Astrocyte of the hippocampus (primary cell): ENCODE measurements around the gene KIF18B.
A peak's percentile ranks its signal among the peaks of the same experiment; 100 is the strongest.

Source experiments
- DNase-seq: peaks from one replicate; pipeline ENCODE4 v3.0.0; 2011; ENCODE audit warnings: low read depth, low spot score

KIF18B gene

GRCh38 chr17:44919885-44920564 is 27.5 kb downstream of the KIF18B start:
- DNase-seq: peak; percentile 91

GRCh38 chr17:44919411-44919810 is 28.2 kb downstream of the KIF18B start:
- no peak for DNase-seq

GRCh38 chr17:44918006-44918405 is 29.6 kb downstream of the KIF18B start:
- DNase-seq: no peak

- no peak for DNase-seq
Measured at GRCh38 chr17:44917456-44917855, 30.1 kb downstream of the KIF18B start.

GRCh38 chr17:44916781-44917241 is 30.8 kb downstream of the KIF18B start:
- peak; percentile 92 for DNase-seq

- peak; percentile 48 for DNase-seq
Measured at GRCh38 chr17:44915862-44916780, 31.5 kb downstream of the KIF18B start.

- DNase-seq: no peak
Measured at GRCh38 chr17:44915321-44915726, 32.2 kb downstream of the KIF18B start, which contains the start of gene GFAP. Gene GFAP, minus strand, starts transcription at chr17:44915500. Its CDS starts 14 bp downstream, at chr17:44915486.

GRCh38 chr17:44914698-44915271 is 32.8 kb downstream of the KIF18B start:
- no peak for DNase-seq

GRCh38 chr17:44914148-44914547 is 33.4 kb downstream of the KIF18B start:
- no peak for DNase-seq

- no peak for DNase-seq
Measured at GRCh38 chr17:44913676-44914075, 33.9 kb downstream of the KIF18B start.

GRCh38 chr17:44912763-44913544 is 34.6 kb downstream of the KIF18B start:
- no peak for DNase-seq

- peak; percentile 64 for DNase-seq
Measured at GRCh38 chr17:44911133-44912001, 36.2 kb downstream of the KIF18B start.

- DNase-seq: no peak
Measured at GRCh38 chr17:44910231-44911106, 37.1 kb downstream of the KIF18B start.

- DNase-seq: peak; percentile 83
Measured at GRCh38 chr17:44909681-44910144, 37.9 kb downstream of the KIF18B start.

- DNase-seq: no peak
Measured at GRCh38 chr17:44908761-44909326, 38.7 kb downstream of the KIF18B start.

- no peak for DNase-seq
Measured at GRCh38 chr17:44907729-44908470, 39.7 kb downstream of the KIF18B start.

- no peak for DNase-seq
Measured at GRCh38 chr17:44906763-44907728, 40.5 kb downstream of the KIF18B start.
